ENCODE measurements around the gene UBR3. TPM values are rescaled to one million over a fixed set of nuclear protein-coding genes. Genes with fewer than 3 reads are reported as not detected.

Gene UBR3
- total and polyA plus RNA-seq, 2 of the 4 experiments (the other 2 are of a cell fraction) = 10.0 to 33.9 TPM

DNA sequence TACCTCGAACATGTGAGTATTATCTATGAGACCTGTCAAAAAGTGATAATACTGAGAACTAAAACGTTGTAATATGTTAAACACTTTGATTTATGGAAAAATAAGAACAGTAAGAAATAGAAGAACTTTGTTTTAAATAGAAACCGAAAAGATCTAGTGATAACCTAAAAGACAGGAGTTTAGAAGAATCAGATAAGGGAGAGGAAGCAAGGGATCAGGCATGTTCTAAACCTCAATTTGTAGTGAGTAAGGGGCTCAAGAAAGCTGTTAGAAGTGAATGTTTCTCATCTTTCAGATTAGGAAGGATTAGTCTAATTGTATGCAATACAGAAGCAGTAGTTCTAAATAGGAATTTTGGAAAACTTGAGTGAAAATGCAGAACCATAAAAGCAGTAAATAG is 182.0 kb downstream of the UBR3 start:
- no peak overlapping the region for H3K23ac ChIP-seq (ENCODE audit: low read depth, low read length)
- H3K9ac ChIP-seq (ENCODE audit: low read depth, low read length) = no peak overlapping the region
- H2AFZ ChIP-seq (replicated peaks; ENCODE audit: low read length, poor library complexity) = no peak overlapping the region
- no peak for TF ChIP-seq USF2 (IDR thresholded peaks at IDR 0.05; ENCODE audit: low read depth, low read length)
- no peak for TF ChIP-seq CEBPB (IDR thresholded peaks at IDR 0.05; ENCODE audit: low read depth, low read length)
- TF ChIP-seq MAZ (IDR thresholded peaks at IDR 0.05; ENCODE audit: borderline replicate concordance, low read depth, low read length) = no peak
- no peak for TF ChIP-seq RFX5 (IDR thresholded peaks at IDR 0.05; ENCODE audit: low read depth, low read length)
- no peak for TF ChIP-seq MXI1 (IDR thresholded peaks at IDR 0.05; ENCODE audit: borderline replicate concordance, low read depth, low read length)
- TF ChIP-seq RAD21 (IDR thresholded peaks at IDR 0.05; ENCODE audit: low read length) = no peak
- TF ChIP-seq POLR2A (IDR thresholded peaks at IDR 0.05; ENCODE audit: low read depth, low read length) = no peak
- TF ChIP-seq NFE2L2 (IDR thresholded peaks at IDR 0.05; ENCODE audit: low read depth, low read length) = no peak
- TF ChIP-seq SMC3 (IDR thresholded peaks at IDR 0.05; ENCODE audit: low read depth, low read length) = no peak
- no peak for TF ChIP-seq CHD1 (IDR thresholded peaks at IDR 0.05; ENCODE audit: low read depth, low read length)
- TF ChIP-seq, protein P1, sequence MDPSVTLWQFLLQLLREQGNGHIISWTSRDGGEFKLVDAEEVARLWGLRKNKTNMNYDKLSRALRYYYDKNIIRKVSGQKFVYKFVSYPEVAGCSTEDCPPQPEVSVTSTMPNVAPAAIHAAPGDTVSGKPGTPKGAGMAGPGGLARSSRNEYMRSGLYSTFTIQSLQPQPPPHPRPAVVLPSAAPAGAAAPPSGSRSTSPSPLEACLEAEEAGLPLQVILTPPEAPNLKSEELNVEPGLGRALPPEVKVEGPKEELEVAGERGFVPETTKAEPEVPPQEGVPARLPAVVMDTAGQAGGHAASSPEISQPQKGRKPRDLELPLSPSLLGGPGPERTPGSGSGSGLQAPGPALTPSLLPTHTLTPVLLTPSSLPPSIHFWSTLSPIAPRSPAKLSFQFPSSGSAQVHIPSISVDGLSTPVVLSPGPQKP (IDR thresholded peaks at IDR 0.05; ENCODE audit: borderline replicate concordance, low read depth, low read length) = no peak
- no peak for TF ChIP-seq RCOR1 (IDR thresholded peaks at IDR 0.05; ENCODE audit: insufficient replicate concordance, low read length)
- TF ChIP-seq CTCF (conservative IDR thresholded peaks at IDR 0.05; ENCODE audit: low read depth, low read length) = no peak
- TF ChIP-seq MAFK (IDR thresholded peaks at IDR 0.05; ENCODE audit: low read depth, low read length) = no peak
- TF ChIP-seq BHLHE40 (IDR thresholded peaks at IDR 0.05; ENCODE audit: low read depth, low read length) = no peak
- TF ChIP-seq FOS (IDR thresholded peaks at IDR 0.05; ENCODE audit: low read depth, low read length) = no peak
- H3K36me3 ChIP-seq (ENCODE audit: control insufficient read depth, insufficient read depth, low read length) = peaks cover 7% of the 10 kb centered on the region
- in situ Hi-C loops (cut with MboI; ENCODE audit: low sequenced_read_pairs) = no loop called here
- H3K27ac ChIP-seq (ENCODE audit: insufficient read depth, low read length) = no peak overlapping the region
- H3K18ac ChIP-seq (ENCODE audit: low read depth, low read length) = no peak overlapping the region
- H2AK9ac ChIP-seq (replicated peaks; ENCODE audit: low read depth, low read length, poor library complexity) = no peak overlapping the region
- no peaks in the 10 kb centered on the region for H3K9me3 ChIP-seq (ENCODE audit: control insufficient read depth, insufficient read depth, low read length)
- WGBS, 2 experiments (ENCODE audit: extremely low coverage in 2 of 2, insufficient read length in 1 of 2) = 20% methylated on average over 1 of the region's 3 CpGs; no CpG with 5 or more reads in 1 of the 2 experiments
- H4K20me1 ChIP-seq (ENCODE audit: insufficient read depth, low read length) = no peaks in the 10 kb centered on the region
- H3K9me1 ChIP-seq (ENCODE audit: insufficient read depth, low read length) = no peaks in the 10 kb centered on the region
- intact Hi-C loops (cut with micrococcal nuclease) = no loop called here
- H3K27me3 ChIP-seq (ENCODE audit: control insufficient read depth, insufficient read depth, low read length) = no peaks in the 10 kb centered on the region
- no peaks in the 10 kb centered on the region for H3K4me1 ChIP-seq (ENCODE audit: control insufficient read depth, insufficient read depth, low read length)
- no peaks in the 10 kb centered on the region; a peak in 1 of 4 replicates for H3K79me1 ChIP-seq (ENCODE audit: low read depth in 1 of 2, low read length in 2 of 2)
- no peak overlapping the region for H4K5ac ChIP-seq (ENCODE audit: low read depth, low read length)
- ChIA-PET POLR2A (ENCODE audit: unreplicated experiment) (no interaction called here), CTCF (no interaction called here)
- no peak overlapping the region for H2BK20ac ChIP-seq (ENCODE audit: low read depth, low read length)
- BruUV-seq (replicated peaks) = no TSS peak
- H2BK120ac ChIP-seq (ENCODE audit: low read depth, low read length) = no peak overlapping the region
- no peak overlapping the region for H4K91ac ChIP-seq (ENCODE audit: insufficient read depth, low read depth, low read length)
- no peak overlapping the region for H3K14ac ChIP-seq (replicated peaks; ENCODE audit: low read depth, low read length)
- no peak overlapping the region for H2BK5ac ChIP-seq (ENCODE audit: low read depth, low read length, poor library complexity, severe bottlenecking)
- H2AK5ac ChIP-seq (ENCODE audit: low read depth, low read length) = no peak overlapping the region
- no peak overlapping the region for H3K56ac ChIP-seq (ENCODE audit: extremely low read depth, insufficient read depth, low read length)
- no peak overlapping the region for H4K8ac ChIP-seq (ENCODE audit: low read depth in 2 of 2, low read length in 2 of 2)
- no peak for DNase-seq
- no peak overlapping the region for H2BK15ac ChIP-seq (ENCODE audit: low read depth, low read length)
- no peak overlapping the region for H3K4ac ChIP-seq (ENCODE audit: low read depth, low read length)
- H3K4me3 ChIP-seq (ENCODE audit: insufficient read depth, low read depth, low read length) = no peak overlapping the region
- no peak for ATAC-seq (ENCODE audit: low read depth)
- dilution Hi-C loops (cut with HindIII; ENCODE audit: low sequenced_read_pairs, unreplicated experiment) = no loop called here
- H3K4me2 ChIP-seq (ENCODE audit: low read depth, low read length) = no peak overlapping the region
